Posterior vena cava (tissue), 2 donors: ENCODE data around the gene HERC2. TPM values are rescaled to one million over a fixed set of nuclear protein-coding genes. Genes with fewer than 3 reads are reported as not detected.

ENCODE experiments used
- DNase-seq: peaks from one replicate; pipeline ENCODE4 v3.0.0-alpha.2; 2020; ENCODE audit warnings: low spot score
- intact Hi-C, 2 donors: fragments of 100-400 bp; cut with DNase I; formaldehyde crosslinking; loops; one replicate each; pipeline versions ENCODE4 v1.14.1 to v1.14.2; 2022 to 2023
- total RNA-seq, 2 donors: library from RNA; stranded (reverse); fragmentation: NEBNext Ultra II Directional; extraction: Animal tissue kit (Norgen Biotek cat#: 25700); gene quantifications; one replicate each; pipeline ENCODE4 v1.2.1, GENCODE V29; 2021
- donor health status: DM: yes; HTN: yes; CAD: no.
- donor health status: DM: yes; HTN: yes; CAD: no.

Gene HERC2
- total RNA-seq, 2 donors from 2014 or later, result 58.6 to 61.5 TPM

DNA sequence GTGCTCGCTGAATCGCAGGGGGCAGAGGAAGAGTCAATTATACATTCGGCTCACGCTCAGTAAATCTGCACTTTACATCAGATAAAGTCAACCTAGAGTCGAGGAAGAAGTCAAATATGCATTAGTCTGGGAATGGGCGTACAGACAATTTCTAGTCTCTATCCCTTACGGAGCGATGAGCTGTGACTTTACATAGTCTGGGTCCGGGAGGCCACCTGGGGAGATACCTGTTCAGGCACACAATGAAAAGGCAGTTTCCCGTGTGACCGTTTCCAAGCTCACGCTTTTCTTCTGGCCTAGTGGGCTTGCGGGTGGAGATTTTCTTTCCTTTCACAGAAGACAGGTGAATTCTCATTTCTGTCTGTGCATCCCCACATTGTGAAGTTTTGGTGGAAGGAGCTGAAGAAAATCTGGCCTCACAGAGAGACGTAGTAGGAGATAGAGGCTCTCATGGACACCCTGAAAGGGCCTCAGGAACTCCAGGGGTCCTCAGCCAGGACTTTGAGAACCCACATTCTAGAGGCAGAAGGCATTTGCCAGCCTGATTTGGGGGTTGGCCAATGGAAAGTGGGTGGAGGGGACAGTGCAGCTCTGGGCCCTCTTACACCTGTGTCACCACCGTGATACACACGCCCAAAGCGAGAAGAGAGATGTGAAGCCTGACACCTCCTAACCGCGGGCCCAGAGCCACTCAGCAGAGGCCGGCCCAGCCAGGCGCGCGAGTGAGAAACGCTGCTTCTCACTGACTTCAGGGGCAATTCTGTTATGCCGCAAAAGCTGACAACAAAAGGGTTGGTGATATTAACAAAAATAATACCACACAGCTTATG is 212.1 kb downstream of the HERC2 start:
- peak; percentile 73 for DNase-seq
- intact Hi-C loops, result no loop called here

GRCh38 chr15:28107904-28108275 is 214.1 kb downstream of the HERC2 start:
- intact Hi-C loops, result no loop called here
- DNase-seq, result no peak

- intact Hi-C loops, result no loop called here
- DNase-seq, result peak; percentile 82
These were observed 214.7 kb downstream of the HERC2 start for GRCh38 chr15:28107111-28107903.

- peak; percentile 81 for DNase-seq
These were observed 215.5 kb downstream of the HERC2 start for GRCh38 chr15:28106294-28107110.

DNA sequence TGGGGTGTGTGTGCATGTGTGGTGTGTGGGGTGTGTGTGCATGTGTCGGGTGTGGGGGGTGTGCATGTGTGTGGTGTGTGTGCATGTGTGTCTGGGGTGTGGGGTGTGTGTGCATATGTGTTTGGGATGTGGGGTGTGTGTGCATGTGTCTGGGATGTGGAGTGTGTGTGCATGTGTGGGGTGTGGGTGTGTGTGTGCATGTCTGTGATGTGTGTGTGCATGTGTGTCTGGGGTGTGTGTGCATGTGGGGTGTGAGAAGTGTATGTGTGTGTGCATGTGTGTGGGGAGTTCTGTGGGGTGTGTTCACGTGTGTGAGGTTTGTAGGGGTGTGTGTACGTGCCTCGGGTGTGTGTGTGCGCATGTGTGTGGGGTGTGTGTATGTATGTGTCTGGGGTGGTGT is 216.2 kb downstream of the HERC2 start:
- DNase-seq, result peak; percentile 41
- intact Hi-C loops, result no loop called here

More at GRCh38 chr15:28106294-28107110, 215.5 kb downstream of the HERC2 start:
- intact Hi-C loops, result no loop called here

GRCh38 chr15:28105224-28105791 is 216.7 kb downstream of the HERC2 start:
- DNase-seq, result peak; percentile 55
- intact Hi-C loops, result no loop called here

DNA sequence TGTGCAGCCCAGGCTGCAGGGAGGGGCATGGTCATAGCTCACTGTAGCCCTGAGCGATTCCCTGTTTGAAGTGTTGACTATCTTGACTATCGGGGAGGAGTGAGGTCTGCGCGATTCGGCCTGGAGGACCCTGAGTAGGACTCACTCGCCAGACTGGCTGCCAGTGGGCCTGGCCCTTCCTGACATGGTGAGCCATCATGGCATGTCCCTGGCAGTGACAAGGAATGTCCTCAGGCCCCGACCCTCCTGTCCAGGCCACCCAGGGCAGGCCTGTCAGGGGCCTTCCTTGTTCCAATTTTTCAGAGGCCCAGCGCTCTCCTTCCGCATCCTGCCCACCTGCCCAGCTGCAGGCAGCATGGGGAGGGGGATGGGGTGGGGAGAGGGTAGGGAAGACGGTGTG is 217.7 kb downstream of the HERC2 start:
- peak; percentile 53 for DNase-seq
- intact Hi-C loops, result no loop called here

DNA sequence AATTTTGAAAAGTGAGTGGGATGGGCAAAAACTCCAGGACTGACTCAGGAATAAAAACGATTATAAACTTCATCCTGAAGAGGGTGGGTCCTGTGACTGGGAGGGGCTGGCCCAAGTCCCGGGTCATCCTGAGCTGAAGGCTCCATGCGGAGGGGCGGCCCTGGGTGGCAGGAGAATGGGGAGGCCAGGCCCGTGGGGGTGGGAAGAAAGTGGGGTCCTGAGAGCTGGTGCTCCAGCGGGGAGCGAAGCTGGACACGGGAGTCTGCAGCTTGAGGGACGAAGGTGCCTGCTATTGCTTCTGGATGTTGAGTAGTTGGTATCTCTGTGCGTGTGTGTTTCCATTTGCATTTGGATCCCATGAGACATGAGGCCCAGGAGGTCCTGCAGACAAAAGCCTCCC is 218.1 kb downstream of the HERC2 start:
- DNase-seq, result peak; percentile 65
- intact Hi-C loops, result no loop called here

- intact Hi-C loops, result no loop called here
- DNase-seq, result peak; percentile 68
These were observed 220.0 kb downstream of the HERC2 start for GRCh38 chr15:28101983-28102441.

GRCh38 chr15:28101201-28101600 is 220.8 kb downstream of the HERC2 start:
- peak; percentile 78 for DNase-seq
- intact Hi-C loops, result no loop called here

DNA sequence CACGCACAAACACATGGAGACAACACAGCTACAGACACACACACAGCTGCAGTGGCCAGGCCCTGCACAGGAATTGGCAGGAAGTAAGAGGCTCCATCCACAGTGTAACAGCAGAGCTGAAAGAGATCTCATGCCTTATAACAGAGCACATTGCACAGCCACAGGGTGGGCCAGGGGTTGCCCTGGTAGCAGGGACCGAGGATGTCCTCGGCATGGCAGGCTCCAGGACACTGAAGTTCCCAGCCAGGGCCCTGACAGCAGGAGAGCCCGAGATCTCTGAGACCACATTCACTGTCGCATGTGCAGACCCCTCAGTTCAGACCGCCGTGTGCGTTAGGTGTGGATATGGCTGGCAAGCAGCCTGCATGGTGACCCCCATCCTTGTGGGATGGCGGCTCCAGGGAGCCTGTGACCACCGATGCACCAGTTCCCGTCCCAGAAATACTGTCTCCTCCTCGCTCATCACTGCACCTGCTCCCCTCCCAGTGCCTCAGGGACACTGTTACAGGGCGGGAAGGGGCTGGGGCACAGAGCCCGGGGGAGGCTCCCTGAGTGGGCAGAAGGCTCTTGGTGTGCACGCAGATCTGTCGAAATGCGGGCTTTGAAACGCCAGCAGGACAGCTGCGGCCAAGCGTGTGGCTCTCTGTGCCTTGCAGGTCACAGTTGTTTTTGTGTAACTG is 221.3 kb downstream of the HERC2 start:
- peak; percentile 73 for DNase-seq
- intact Hi-C loops, result no loop called here

DNA sequence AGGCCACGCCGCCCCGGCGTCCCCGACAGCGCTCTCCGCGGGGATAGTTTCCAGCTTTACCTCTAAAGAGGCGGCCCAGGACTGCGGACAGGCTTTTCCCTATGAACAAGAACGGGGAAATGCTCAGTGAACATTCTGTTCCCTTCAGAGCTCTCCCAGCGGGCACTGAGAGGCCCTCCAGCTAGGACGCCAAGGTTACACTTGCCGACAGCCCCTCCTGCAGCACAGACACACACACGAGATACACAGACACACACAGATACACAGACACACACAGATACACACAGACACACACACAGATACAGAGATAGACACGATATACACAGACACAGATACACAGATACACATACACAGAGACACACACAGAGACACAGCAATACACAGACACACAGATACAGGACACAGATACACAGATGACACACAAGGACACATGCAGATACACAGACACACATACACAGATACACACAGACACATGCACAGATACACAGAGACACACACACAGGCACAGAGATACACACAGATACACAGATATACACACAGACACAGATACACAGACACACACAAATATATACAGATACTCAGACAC is 222.3 kb downstream of the HERC2 start:
- intact Hi-C loops, result no loop called here

GRCh38 chr15:28098766-28099554 is 223.0 kb downstream of the HERC2 start, which contains the start of gene OCA2:
Gene OCA2 (minus strand): TSS chr15:28099315. CDS start chr15:28081874, 17,441 bp downstream.
- DNase-seq, result peak; percentile 85
- intact Hi-C loops, result no loop called here

More for the DNA sequence above, 222.3 kb downstream of the HERC2 start:
- no peak for DNase-seq

GRCh38 chr15:28098360-28098765 is 223.6 kb downstream of the HERC2 start:
- peak; percentile 68 for DNase-seq
- intact Hi-C loops, result no loop called here

GRCh38 chr15:28097656-28098359 is 224.2 kb downstream of the HERC2 start:
- intact Hi-C loops, result no loop called here
- no peak for DNase-seq

DNA sequence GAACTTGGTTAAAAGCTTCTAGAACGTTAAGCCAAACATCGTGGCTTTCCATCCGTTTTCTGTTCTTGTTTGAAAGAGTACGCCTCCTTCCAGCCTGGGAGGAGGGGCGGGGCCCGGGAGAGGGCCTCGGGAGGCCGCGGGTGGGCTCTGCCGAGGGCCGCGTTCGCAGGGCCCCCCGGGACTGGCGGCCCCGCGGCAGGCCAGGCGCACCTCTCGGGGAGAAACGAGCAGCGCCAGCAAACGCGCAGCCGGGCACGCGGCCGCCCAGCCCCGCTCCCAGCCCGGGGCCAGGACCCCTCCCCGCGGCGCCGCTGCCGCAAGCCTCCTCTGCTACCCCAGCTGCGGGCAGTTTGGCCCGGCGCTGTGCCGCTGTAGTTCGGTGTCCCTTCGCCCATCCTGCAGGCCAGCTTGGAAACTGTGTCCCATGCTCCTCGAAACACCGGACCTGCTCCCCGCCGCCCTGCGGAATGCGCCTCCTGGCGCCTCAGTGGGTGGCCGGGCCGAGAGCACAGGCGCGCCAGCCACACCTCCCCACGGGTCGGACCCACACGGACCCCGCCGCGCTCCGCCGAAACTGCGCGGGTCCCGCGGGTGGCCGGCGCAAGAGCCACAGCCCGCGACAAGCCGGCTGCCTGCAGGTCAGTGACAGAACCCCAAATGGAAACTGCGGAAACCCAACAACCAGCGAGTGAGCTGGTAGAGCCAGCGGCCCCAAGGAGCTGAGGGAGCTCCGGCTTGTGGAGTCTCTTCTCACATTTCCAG is 225.1 kb downstream of the HERC2 start:
- intact Hi-C loops, result no loop called here
- no peak for DNase-seq
